OCI-LY7 (cell line): ENCODE data around the gene GRM4. TPM values are rescaled to one million over a fixed set of nuclear protein-coding genes. Genes with fewer than 3 reads are reported as not detected.

ENCODE experiments used
- BruUV-seq: library from RNA; stranded (reverse); fragments of 400-500 nt; replicated peaks from 2 replicates; lab custom pipeline; 2021; lab: Mats Ljungman, UMichigan
- CTCF ChIA-PET: fragments of 300-600 bp; sonication (Branson Sonifier 250); formaldehyde crosslinking; loops from one replicate; lab custom pipeline; 2022; ENCODE audit warnings: antibody characterized with exemption; ENCODE audit not compliant: unreplicated experiment; lab: Charles Lee
- POLR2A ChIA-PET: fragments of 300-600 bp; sonication (Branson Sonifier 250); formaldehyde crosslinking; loops from one replicate; lab custom pipeline; 2022; ENCODE audit warnings: antibody characterized with exemption; lab: Charles Lee
- DNase-seq: peaks from one replicate; pipeline ENCODE4 v3.0.0-alpha.2; 2015; ENCODE audit warnings: low spot score
- H2AFZ ChIP-seq: fragments of 200-600 bp; sonication (generic), shearing (Covaris generic); 2 replicates; pipeline ENCODE4 v1.6.1; 2014; ENCODE audit warnings: mild to moderate bottlenecking, antibody characterized with exemption, low read length, moderate library complexity
- H3K27ac ChIP-seq: fragments of 200-600 bp; sonication (generic); 2 replicates; pipeline ENCODE4 v1.5.1; 2014; ENCODE audit warnings: mixed run types, low read depth, mild to moderate bottlenecking, moderate library complexity, low read length, inconsistent platforms; ENCODE audit not compliant: poor library complexity, severe bottlenecking
- H3K36me3 ChIP-seq: fragments of 200-600 bp; sonication (generic); 2 replicates; pipeline ENCODE4 v1.6.1; 2014; ENCODE audit warnings: mild to moderate bottlenecking, antibody characterized with exemption, low read length, moderate library complexity, mixed read lengths; ENCODE audit not compliant: insufficient read depth
- H3K4me1 ChIP-seq: fragments of 200-600 bp; sonication (generic); 2 replicates; pipeline ENCODE4 v1.5.1; 2014; ENCODE audit warnings: mild to moderate bottlenecking, low read length; ENCODE audit not compliant: insufficient read depth, poor library complexity, severe bottlenecking
- H3K4me2 ChIP-seq: fragments of 200-600 bp; sonication (generic); 2 replicates; pipeline ENCODE4 v1.6.1; 2014; ENCODE audit warnings: mild to moderate bottlenecking, low read length
- H3K4me3 ChIP-seq: fragments of 200-600 bp; sonication (generic); 2 replicates; pipeline ENCODE4 v1.5.1; 2014; ENCODE audit warnings: mild to moderate bottlenecking, low read depth, low read length; ENCODE audit not compliant: poor library complexity, severe bottlenecking
- H3K79me2 ChIP-seq: fragments of 200-600 bp; sonication (generic); 2 replicates; pipeline ENCODE4 v1.6.1; 2016; ENCODE audit warnings: low read depth, mild to moderate bottlenecking, low read length, moderate library complexity, mixed read lengths; ENCODE audit not compliant: insufficient read depth
- H3K9me2 ChIP-seq: fragments of 200-600 bp; sonication (generic); 2 replicates; pipeline ENCODE4 v1.6.1; 2016; ENCODE audit warnings: mild to moderate bottlenecking, low read length, mixed read lengths; ENCODE audit not compliant: insufficient read depth
- H3K9me3 ChIP-seq: fragments of 200-600 bp; sonication (generic); 2 replicates; pipeline ENCODE4 v1.6.1; 2014; ENCODE audit warnings: mild to moderate bottlenecking, mixed run types, low read length, mixed read lengths
- H4K20me1 ChIP-seq: fragments of 200-600 bp; sonication (generic); 2 replicates; pipeline ENCODE4 v1.6.1; 2014; ENCODE audit warnings: mild to moderate bottlenecking, antibody characterized with exemption, low read length, moderate library complexity, mixed read lengths; ENCODE audit not compliant: insufficient read depth
- EZH2phosphoT487 ChIP-seq: fragments of 200-600 bp; sonication (generic); IDR thresholded peaks from 2 replicates; pipeline ENCODE4 v1.6.1; 2018; ENCODE audit warnings: low read depth, borderline replicate concordance, mild to moderate bottlenecking, mixed run types, antibody characterized with exemption, low read length, moderate library complexity, mixed read lengths
- intact Hi-C: fragments of 100-400 bp; cut with micrococcal nuclease; formaldehyde crosslinking; loops from one replicate; pipeline ENCODE4 v1.10.0; 2022; ENCODE audit not compliant: unreplicated experiment
- total RNA-seq, 2 experiments: library from RNA; depleted of rRNA in 1 of 2; stranded (reverse); fragments of >200 nt in 1 of 2; shearing (Covaris generic) in 1 of 2; gene quantifications; 2 replicates each; pipeline ENCODE4 v1.2.3, GENCODE V29; 2014 to 2022
- TF ChIP-seq, protein P1 (sequence below): fragments of 200-600 bp; sonication (generic); conservative IDR thresholded peaks from 2 replicates; pipeline ENCODE4 v1.5.1; 2014; ENCODE audit warnings: mild to moderate bottlenecking, antibody characterized with exemption, low read length, moderate library complexity, mixed read lengths

GRM4 gene
- total RNA-seq, 2 experiments from 2014 or later, result 0.73 to 1.3 TPM

DNA sequence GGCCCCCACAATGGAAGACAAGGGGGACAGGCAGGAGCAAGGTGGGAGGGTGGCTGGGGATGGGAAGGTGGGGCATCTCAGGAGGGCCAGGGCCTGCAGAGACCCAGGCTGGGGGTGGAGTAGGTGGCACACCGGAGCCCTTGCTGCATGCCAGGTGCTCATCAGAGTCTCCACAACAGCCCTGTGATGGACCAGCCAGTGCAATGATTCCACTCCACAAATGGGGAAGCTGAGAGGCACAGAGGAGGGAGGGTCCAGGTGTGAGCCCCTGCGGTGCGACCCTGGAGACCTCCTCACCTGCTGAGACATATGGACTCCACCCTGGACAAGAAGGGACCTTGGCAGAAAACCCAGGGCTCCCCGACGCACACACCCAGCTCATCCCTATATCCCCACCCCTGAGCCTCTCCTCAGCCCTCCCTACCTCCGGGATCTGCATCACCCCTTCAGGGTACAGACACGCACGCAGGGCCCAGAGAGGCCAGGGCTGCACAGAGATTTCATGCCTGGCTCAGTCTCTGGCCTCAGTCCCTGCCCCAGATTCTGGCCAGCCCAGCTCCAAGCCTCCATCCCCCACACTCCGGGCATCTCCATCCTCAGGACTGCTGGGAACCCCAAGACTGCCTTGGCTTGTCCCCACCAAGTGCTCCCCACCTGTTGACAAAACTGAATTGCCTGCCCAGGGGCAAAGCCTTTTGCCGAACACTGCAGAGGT, 7.1 kb upstream of the GRM4 start:
- Histone ChIP-seq H3K9me2 (no peaks in the 10 kb centered on the region), H3K27ac (no peak overlapping the region), H3K4me1 (peaks cover 20% of the 10 kb centered on the region), H3K4me2 (no peak overlapping the region), H3K79me2 (no peaks in the 10 kb centered on the region), H3K4me3 (no peak overlapping the region), H4K20me1 (no peaks in the 10 kb centered on the region), H2AFZ (no peak overlapping the region), H3K36me3 (no peaks in the 10 kb centered on the region), H3K9me3 (no peaks in the 10 kb centered on the region)
- intact Hi-C loops, result loop anchor here (5.0 to 10.0 kb wide), 3 partner anchors 198 to 408 kb away; partner anchors contain the start of genes IP6K3 and LEMD2
- BruUV-seq, result no TSS peak
- POLR2A ChIA-PET, result no interaction called here
- CTCF ChIA-PET, result interaction anchor here (0.6 kb wide), 1 partner anchor 105 kb away, joined by 3 read pairs; no protein-coding TSS in a partner anchor
- DNase-seq, result no peak
- TF ChIP-seq, protein P1, sequence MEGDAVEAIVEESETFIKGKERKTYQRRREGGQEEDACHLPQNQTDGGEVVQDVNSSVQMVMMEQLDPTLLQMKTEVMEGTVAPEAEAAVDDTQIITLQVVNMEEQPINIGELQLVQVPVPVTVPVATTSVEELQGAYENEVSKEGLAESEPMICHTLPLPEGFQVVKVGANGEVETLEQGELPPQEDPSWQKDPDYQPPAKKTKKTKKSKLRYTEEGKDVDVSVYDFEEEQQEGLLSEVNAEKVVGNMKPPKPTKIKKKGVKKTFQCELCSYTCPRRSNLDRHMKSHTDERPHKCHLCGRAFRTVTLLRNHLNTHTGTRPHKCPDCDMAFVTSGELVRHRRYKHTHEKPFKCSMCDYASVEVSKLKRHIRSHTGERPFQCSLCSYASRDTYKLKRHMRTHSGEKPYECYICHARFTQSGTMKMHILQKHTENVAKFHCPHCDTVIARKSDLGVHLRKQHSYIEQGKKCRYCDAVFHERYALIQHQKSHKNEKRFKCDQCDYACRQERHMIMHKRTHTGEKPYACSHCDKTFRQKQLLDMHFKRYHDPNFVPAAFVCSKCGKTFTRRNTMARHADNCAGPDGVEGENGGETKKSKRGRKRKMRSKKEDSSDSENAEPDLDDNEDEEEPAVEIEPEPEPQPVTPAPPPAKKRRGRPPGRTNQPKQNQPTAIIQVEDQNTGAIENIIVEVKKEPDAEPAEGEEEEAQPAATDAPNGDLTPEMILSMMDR, result no peak
- no peak for TF ChIP-seq EZH2phosphoT487

DNA sequence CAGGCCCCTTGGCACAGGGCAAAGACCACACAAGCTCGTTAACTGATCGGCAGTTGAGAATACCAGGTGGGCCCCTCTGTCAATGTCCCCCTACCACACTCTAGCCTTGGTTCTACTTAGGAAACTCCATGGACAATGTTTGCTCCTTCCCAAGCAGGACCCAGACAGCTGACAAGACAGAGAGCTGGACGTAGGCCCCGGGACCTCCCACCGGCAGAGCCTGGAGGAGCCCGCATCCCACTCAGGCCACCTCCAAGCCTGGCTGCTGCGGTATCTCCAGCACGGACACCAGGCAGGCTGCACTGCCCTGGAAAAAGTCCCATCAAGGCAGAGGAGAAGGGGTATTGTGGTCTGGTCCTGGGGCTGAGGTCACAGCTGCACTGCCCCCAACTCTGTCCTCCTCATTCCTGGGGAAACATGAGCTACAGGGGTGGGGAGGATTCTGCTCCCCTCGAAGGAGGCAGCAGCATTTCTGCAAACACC, 6.2 kb upstream of the GRM4 start:
- Histone ChIP-seq H3K4me3 (no peak overlapping the region), H3K4me2 (no peak overlapping the region), H3K9me3 (no peaks in the 10 kb centered on the region), H3K9me2 (no peaks in the 10 kb centered on the region), H3K27ac (no peak overlapping the region), H3K4me1 (peaks cover 29% of the 10 kb centered on the region), H2AFZ (no peak overlapping the region), H3K79me2 (no peaks in the 10 kb centered on the region), H3K36me3 (no peaks in the 10 kb centered on the region), H4K20me1 (no peaks in the 10 kb centered on the region)
- no TSS peak for BruUV-seq
- no peak for TF ChIP-seq EZH2phosphoT487
- TF ChIP-seq, protein P1, result no peak
- no peak for DNase-seq
- ChIA-PET CTCF (interaction anchor here (0.6 kb wide), 1 partner anchor 38 kb away, joined by 3 read pairs; no protein-coding TSS in a partner anchor), POLR2A (no interaction called here)
- intact Hi-C loops, result loop anchor here (5.0 to 10.0 kb wide), 3 partner anchors 197 to 407 kb away; partner anchors contain the start of genes IP6K3 and LEMD2
